Stimulated activated CD8-positive, alpha-beta memory T cell treated with anti-CD3 and anti-CD28 coated beads, Interleukin-7, amount 100 ng/mL, for 4 hours (primary cell): ENCODE measurements around the gene BAHCC1.

Experiments used
- DNase-seq, 2 donors: peaks; one replicate each; pipeline ENCODE4 v3.0.0-alpha.2; 2020; ENCODE audit warnings: low read depth in 2 of 2

The BAHCC1 gene

GRCh38 chr17:81386646-81387099 lies 8.6 kb upstream of the BAHCC1 start:
- peak in 1 of 2 donors; percentile 26 for DNase-seq

- DNase-seq = peak; percentile 31 to 34
Measured at GRCh38 chr17:81387100-81388090, 7.9 kb upstream of the BAHCC1 start.

DNA sequence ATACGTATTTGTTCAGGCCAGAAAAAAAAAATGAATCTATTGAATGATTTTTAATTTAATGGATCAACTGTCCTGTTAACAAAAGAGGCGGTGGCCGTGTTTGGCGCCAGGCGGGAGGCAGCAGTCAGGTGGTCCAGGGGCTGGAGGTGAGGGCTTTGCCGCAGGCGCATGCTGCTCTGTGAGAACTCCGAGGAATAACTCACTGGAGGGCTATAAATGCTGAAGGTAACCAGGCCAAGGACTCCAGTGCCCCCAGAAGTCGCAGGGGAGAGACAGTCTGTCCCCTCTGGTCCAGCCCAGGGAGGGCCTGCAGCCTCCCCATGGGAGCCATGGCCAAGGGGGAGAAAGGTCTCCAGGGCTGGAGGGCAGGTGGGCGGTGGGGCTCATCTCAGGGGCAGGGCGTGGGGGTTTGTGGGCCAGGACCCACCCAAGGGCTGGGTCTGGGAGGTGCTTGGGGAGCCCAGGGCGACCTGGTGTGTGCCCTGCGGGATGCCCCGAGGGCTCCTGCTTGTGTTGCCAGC lies 7.1 kb upstream of the BAHCC1 start:
- DNase-seq = no peak

DNA sequence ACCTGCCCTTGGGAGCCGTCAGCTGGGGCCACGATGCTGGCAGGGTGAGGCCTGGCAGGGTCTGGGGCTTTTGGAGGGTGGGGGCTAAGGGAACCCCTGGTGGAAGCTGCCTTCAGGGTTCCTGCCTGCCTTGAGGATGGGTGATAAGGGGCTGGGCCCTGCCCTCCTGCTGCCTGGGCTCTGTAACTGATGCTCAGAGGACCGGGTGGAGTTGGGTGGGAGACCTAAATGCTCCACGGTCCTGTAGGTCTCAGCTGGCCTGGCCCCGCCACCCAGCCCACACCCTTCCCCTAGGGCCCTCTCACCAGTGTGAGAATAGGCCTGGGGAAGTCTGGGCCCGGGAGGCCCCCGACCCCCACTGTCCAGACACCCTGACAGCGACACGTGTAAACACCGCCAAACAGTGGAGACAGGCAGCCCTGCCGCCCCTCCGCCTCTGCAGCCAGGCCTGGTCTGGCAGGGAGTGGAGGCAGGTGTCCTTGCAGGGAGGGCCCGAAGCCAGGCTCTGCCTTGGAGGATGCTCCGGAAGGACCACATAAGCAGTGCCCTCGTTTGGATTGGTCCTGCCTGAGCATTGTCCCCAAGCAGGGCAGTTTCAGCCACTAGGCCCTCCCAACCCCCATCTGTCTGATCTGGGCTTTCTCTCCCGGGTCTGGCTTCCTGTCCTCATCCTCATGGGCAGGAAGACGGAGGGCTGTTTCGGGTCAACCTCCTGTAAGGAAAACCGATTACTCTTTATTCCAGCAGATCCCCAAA lies 6.5 kb upstream of the BAHCC1 start:
- no peak for DNase-seq

GRCh38 chr17:81389585-81389984 lies 5.7 kb upstream of the BAHCC1 start:
- DNase-seq = no peak

GRCh38 chr17:81390029-81390872 lies 5.0 kb upstream of the BAHCC1 start:
- no peak for DNase-seq

- no peak for DNase-seq
Measured at GRCh38 chr17:81390873-81391255, 4.4 kb upstream of the BAHCC1 start.

- no peak for DNase-seq
Measured at GRCh38 chr17:81391293-81391935, 3.8 kb upstream of the BAHCC1 start.

GRCh38 chr17:81391936-81392908 lies 3.0 kb upstream of the BAHCC1 start:
- DNase-seq = no peak

DNA sequence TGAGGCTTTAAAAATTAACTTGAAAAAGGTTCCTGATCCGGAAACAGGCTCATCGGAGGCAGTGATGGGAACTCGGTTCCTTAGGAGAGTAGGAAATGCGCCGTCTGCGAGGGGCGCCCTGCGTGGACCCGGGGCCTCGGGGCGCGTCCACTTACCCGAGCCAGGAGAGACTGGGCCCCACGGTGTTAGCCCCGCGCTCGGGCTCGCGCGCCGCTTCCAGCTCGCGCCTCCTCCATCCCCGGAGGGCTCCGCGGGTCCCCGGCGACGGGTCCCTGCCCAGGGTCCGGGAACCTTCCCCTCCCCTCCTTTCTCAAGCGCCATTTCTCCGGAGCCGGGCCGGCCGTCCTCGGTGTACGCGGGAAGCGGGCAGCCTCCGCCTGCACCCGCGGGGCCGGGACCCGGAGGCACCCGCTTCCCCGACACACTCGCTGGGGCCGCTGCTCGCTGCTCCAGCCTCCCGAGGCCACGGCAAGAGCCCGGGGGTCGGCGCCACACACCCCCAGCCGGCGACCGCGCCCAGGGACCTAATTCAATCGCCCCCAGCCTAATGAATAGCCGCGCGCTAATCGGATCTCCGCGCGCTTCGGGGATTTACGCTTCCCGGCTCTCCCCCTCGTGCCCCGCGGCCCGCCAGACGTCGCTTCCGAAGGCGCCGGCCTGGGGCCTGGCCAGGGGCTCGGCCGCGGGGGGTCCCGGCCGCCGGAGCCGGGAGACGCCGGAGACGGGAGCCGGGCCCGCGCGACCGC lies 2.2 kb upstream of the BAHCC1 start:
- DNase-seq = no peak

- DNase-seq = peak; percentile 32 to 53
Measured at GRCh38 chr17:81393684-81394376, 1.4 kb upstream of the BAHCC1 start.

DNA sequence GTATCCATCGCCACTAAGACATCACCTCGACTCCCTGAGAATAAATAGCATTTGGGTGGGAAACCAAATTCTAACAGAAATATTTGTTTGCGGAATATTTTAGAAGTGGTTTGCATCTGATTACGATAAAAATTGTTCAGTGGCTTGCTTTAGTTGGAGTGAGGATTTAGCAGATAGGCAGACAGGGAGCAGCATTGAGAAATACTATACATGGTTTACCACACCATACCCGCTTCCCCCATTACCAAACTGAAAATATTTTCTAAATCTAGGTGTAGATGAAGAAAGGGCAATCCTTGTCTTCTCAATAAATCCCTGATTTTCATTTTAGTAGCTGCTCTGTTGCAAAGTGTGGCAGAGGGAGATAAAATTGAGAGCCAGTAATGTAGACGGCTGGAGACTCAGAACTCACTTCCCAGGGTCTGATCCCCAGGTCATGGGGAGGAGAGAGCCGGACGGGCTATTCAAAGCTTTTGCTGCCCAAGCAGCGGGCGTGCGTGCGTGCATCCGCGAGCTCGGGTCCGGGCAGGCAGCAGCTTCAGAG lies 808 bp upstream of the BAHCC1 start:
- no peak for DNase-seq

- DNase-seq = no peak
Measured at GRCh38 chr17:81395600-81396277, 482 bp downstream of the BAHCC1 start.

- DNase-seq = no peak
Measured at GRCh38 chr17:81396278-81396721, 1.0 kb downstream of the BAHCC1 start.

DNA sequence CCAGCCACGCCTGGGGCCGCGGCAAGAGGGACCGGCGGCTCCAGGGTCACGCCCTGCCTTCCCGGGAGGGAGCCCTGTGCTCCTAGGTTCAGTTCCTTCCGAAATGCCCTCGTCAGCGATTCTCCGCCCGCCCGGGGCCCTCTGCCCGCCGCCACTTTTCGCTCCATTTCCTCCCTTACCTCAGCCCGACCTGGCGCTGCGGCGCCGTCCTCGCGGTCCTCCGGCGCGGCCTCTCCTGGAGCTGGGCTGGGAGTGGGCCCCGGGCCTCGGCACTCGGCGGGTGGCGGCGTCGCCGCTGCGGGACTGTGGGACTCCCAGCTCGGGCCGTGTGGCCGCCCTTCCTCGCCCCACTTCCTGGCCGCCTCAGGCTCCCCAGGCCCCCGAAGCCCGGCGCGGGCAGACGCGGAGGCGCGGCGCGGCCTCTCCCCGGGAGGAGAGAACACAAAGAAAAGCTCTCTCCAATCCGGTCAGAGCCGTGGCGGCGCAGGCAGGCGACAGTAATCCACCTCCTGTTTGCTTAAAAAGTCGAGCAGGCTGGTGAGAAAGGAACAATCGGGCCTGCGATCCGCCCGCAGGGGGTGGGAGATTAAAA lies 1.6 kb downstream of the BAHCC1 start:
- DNase-seq = no peak

- DNase-seq = no peak
Measured at GRCh38 chr17:81397314-81398175, 2.3 kb downstream of the BAHCC1 start.
